GM11168 (cell line): ENCODE measurements around the gene FAM237A.

ENCODE experiments used
- in situ Hi-C: fragments of 300-500 bp; cut with MboI; formaldehyde crosslinking; loops from one replicate; pipeline ENCODE4 v1.12.0; 2022; ENCODE audit warnings: low sequenced_read_pairs; ENCODE audit not compliant: unreplicated experiment

FAM237A gene

DNA sequence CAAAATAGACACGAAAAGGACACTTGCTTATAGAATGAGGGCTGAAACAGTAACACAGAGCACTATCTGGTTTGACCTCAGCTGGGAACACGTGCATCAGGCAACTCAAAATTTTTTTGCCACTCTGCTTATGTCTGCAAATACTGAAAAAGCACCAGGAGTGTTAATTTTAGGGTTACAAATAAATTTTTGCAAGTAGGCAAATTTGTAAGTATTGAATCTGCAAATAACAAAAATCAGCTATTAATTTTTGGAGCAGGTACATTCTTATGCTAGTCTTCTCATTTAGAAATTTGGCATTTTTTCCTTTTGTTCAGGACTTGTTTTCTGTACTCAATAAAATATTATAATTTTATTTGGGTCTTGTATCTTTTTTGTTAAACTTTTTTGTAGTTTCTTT, 46.2 kb downstream of the FAM237A start:
- in situ Hi-C loops: no loop called here

DNA sequence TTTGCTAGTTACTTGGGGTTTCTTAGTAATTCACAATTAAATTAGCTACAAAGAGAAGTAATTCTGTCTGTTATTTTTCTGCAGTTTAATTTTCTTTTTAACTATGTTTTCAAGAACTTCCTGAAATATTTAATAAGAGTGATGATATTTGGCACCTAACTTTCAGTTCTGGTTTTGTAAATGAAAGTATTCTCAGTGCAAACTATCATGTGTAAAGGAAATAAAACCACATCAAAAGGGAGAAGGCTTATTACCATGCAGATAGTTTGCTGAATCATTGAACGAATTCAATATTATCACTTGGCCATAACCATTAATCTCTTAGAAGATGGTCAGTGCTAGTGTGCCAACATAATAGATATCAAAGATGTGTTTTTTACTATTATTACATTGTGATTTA, 46.7 kb downstream of the FAM237A start:
- in situ Hi-C loops: no loop called here

GRCh38 chr2:206692971-206693370, 50.7 kb downstream of the FAM237A start:
- in situ Hi-C loops: loop anchor here (5.0 kb wide), 1 partner anchor 94 kb away; no protein-coding TSS in a partner anchor

DNA sequence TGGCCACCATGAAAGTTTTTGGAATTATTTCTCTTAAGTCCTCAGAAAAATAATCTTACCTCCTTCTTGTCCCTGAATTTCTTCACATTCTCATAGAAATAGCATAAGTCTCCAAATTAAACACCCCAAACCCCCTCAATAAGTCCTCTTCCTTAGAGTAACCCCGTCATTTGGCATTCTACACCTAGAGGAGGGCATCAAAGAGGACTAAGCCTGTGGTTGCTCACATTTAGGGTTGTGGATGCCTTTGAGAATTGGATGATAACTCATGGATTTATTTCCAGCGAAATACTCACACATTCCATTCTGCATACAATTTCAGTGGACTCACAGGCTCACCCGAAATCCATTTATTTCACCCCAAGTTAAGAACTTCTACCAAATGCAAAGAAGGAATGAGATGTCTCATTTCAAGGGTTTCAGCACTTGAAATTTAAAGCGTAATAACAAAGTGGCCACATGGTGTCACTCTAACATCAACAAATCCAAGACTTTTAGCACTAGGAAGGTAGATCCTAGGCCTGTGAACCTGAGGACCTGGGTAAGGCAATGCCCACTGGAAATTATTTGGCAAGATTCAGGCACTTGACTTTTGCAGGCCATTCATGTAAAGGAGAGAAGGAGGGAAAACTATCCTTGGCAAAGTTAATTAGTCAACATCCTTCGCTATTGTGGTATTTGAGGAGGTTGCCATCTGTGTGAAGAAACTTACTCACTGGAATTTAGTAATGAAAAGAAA, 51.3 kb downstream of the FAM237A start:
- in situ Hi-C loops: loop anchor here (5.0 kb wide), 1 partner anchor 94 kb away; no protein-coding TSS in a partner anchor

DNA sequence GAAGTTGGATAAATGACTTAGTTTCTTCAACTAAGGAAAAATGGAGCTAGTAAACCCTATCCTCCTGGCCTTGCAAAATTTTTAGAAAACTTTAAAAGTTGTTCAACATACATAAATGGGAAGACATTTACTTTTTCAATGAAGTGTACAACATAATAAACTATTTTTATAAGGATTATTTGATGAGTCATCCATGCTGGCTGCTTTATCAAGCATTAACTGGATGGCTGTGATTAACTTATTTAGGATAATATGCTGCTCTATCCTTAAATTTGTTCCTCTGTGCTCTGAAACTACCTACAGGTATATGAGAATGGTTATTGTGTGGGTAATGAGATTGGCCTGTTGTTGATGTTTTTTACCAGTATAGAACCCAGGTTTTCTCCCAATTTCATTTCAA, 54.6 kb downstream of the FAM237A start:
- in situ Hi-C loops: loop anchor here (5.0 kb wide), 1 partner anchor 770 kb away; no protein-coding TSS in a partner anchor

- in situ Hi-C loops: loop anchor here (5.0 kb wide), 1 partner anchor 768 kb away; no protein-coding TSS in a partner anchor
Observed at GRCh38 chr2:206698811-206699210, 56.5 kb downstream of the FAM237A start.
